ES-I3 (cell line): Measurements from ENCODE around the gene SERPINA4.
"Not testable (repeated sequence)": the region's sequence is repeated elsewhere in the genome, so short reads cannot be mapped to it uniquely, and the experiment has no call there.

Experiments
- H3K36me3 ChIP-seq: 2 replicates; pipeline ENCODE4 v1.6.1; 2013; ENCODE audit warnings: mild to moderate bottlenecking, low read length, control low read depth, moderate library complexity; ENCODE audit not compliant: insufficient read depth
- H3K4me1 ChIP-seq: 2 replicates; pipeline ENCODE4 v1.6.1; 2013; ENCODE audit warnings: mild to moderate bottlenecking, control low read depth, low read length; ENCODE audit not compliant: insufficient read depth
- H3K9ac ChIP-seq: 2 replicates; pipeline ENCODE4 v1.6.1; 2013; ENCODE audit warnings: low read depth, mild to moderate bottlenecking, low read length, moderate library complexity
- H3K9me3 ChIP-seq: 2 replicates; pipeline ENCODE4 v1.6.1; 2013; ENCODE audit warnings: mild to moderate bottlenecking, low read length, moderate library complexity; ENCODE audit not compliant: control insufficient read depth, insufficient read depth

SERPINA4 gene

DNA sequence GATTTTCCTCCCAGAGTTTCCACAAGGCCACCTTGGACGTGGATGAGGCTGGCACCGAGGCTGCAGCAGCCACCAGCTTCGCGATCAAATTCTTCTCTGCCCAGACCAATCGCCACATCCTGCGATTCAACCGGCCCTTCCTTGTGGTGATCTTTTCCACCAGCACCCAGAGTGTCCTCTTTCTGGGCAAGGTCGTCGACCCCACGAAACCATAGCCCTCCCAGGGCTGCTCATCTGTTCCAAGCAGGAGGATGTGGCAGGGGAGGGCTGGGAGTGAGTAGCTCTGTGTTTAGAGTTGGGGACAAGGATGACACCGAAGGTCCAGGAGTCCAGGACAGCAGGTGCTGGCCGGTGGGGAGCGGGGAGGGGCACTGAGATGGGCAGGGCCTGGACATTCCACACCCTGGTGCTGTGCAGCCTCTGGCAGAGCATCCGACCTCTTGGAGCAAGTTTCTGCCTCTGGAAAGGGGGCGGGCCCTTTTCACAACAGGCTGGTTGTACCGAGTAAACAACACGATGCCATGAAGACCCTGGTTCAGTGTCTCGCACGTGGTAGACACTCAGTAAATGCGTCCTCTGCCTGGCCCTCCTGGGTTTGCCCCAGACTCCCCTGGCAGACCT, 8.2 kb downstream of the SERPINA4 start:
- no peak overlapping the region for H3K9ac ChIP-seq
- no peaks in the 10 kb centered on the region for H3K4me1 ChIP-seq

DNA sequence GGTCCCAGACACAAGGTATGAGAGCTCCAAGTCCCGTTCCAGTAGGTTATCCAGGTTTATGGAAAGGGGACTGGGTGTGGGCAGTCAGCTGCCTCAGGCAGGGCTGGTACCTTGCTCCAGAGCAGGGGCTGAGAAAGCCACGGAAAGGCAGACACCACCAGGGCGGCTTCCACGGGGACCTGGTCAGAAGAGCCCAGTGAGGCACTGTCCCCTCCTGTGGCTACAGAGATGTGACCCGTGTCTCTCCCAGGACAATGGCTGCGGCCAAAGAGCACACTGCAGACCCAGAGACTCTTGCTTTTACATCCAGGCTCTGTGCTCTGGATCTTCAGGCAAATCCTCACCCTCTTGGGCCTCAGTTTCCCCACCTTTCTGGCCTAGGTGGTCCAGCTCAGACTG, 8.8 kb downstream of the SERPINA4 start:
- Histone ChIP-seq H3K9ac (no peak overlapping the region), H3K4me1 (no peaks in the 10 kb centered on the region), H3K9me3 (no peaks in the 10 kb centered on the region), H3K36me3 (no peaks in the 10 kb centered on the region)

More for the DNA sequence above, 8.2 kb downstream of the SERPINA4 start:
- Histone ChIP-seq H3K9me3 (no peaks in the 10 kb centered on the region), H3K36me3 (no peaks in the 10 kb centered on the region)

DNA sequence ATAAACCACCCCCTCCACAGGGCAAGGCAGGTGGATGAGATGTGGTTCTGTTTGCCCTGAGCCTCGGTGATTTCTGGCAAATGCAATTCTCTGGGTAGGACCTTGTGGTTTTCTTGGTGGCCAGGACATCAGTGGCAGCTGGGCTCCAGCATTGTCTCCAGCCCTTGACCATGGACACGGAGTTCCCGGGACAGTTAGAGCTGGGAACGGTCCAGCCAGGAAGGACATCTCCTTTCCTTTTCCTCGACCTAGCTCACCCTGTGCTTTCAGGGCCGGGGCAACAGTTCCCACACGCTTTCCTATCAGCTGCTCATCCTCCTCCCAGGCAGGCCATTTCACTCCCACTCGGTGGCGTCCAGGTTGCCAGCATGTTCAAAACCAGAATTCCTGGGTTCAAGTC, 9.2 kb downstream of the SERPINA4 start:
- no peak overlapping the region for H3K9ac ChIP-seq
- H3K4me1 ChIP-seq = no peaks in the 10 kb centered on the region
- H3K36me3 ChIP-seq = no peaks in the 10 kb centered on the region
- no peaks in the 10 kb centered on the region for H3K9me3 ChIP-seq

DNA sequence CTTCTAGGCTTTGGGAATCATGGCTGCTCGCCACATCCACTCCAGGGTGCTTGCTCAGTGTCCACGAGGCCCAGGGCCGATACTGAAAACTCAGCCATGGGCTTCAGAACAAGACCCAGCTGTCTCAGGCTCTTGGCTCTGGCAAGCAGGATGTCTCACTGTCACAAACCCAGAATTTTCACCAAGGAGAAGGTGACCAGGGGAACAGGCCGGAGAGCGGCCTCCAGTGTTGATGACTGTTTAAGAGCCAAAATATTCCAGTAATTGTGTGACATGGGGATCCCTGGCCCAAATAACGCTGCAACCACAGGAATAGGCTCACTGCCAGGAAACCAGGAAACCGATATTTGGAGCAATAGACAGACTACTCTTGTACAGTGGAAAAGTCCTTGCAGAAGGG, 10.2 kb downstream of the SERPINA4 start:
- H3K9ac ChIP-seq = no peak overlapping the region
- H3K4me1 ChIP-seq = no peaks in the 10 kb centered on the region
- H3K36me3 ChIP-seq = no peaks in the 10 kb centered on the region
- H3K9me3 ChIP-seq = no peaks in the 10 kb centered on the region

DNA sequence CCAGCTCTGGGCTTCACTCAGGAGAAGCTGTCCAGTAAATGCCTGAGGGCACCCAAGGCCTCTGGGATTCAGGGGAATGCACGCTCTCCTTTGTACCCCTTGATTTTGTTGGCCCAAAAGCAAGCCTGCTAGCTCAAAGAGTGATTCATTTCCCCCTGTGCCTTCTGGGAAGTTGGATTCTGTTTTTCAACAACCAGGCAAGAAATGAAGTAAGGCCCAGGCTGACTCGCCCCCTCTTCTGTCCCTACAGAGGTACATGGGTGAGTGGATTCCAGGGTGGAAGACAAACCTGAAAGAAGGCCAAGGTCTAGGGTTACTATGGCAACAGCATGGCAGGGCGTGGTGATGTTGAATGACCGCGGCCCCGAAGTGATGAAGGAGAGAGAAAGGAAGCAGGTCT, 10.7 kb downstream of the SERPINA4 start:
- H3K9me3 ChIP-seq = no peaks in the 10 kb centered on the region
- H3K36me3 ChIP-seq = no peaks in the 10 kb centered on the region
- H3K4me1 ChIP-seq = no peaks in the 10 kb centered on the region
- H3K9ac ChIP-seq = no peak overlapping the region

DNA sequence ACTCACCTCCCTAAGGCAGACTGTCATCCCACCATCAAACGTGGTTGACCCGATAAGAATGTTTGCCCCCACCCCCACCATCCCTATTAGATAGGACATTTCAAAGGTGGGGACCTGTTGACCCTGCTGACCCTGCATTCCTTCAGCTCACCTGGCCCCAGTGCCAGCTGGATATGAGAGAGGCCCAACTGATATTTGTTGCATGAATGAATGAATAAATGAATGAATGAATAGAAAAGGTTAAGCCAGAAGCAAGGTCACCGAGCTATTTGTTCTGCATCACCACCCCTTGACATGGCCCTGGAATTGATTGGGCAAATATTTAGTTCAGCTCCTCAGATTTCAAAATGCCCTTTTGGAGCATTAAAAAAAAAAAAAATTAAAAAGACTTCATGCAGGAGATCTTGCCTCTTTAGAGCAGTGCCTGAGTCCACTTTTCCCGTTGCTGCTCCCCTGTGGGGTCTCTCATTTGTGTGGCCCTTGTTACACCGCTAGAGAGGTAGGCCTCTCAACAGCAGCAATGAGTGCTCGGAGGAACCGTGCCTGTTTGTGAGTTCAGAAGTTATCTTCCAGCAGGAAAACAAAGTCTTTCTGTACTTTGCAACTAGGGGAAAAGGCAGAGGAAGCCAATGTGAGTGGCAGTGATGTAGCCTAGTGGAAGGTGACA, 11.5 kb downstream of the SERPINA4 start:
- Histone ChIP-seq H3K36me3 (no peaks in the 10 kb centered on the region), H3K4me1 (no peaks in the 10 kb centered on the region), H3K9me3 (no peaks in the 10 kb centered on the region)

DNA sequence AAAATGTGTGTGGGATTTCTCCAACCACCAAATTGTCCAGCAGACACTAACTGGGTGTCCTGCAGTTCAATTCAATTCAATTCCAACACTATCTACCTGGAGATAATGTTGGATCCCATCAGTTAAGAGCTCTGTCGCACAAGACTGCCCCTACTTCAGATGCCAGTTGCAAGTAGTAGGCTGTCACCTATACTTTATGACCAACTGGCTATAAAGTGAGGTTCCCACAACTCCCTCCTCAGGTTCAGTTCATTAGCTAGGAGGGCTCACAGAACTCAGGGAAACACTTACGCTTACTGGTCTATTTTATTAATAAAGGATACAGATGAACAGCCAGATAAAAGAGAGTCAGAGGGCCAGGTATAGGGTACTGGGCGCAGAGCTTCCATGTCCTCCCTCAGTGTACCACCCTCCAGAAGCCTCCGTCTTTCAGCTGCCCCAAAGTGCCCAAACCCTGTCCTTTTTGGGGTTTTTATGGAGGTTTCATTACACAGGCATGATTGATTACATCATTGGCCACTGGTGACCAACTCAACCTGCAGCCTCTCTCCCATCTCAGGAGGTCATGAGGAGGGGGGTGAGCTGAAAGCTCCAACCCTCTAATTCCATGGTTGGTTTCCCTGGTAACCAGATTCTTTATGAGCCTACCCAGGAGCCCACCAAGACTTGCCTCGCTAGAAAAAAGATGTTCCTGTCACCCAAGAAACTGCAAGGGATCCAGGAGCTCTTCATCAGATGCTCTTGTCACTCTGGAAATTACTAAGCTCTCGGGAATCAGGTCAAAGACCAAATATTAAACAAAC, 12.4 kb downstream of the SERPINA4 start:
- Histone ChIP-seq H3K9ac (no peak overlapping the region), H3K4me1 (no peaks in the 10 kb centered on the region), H3K36me3 (no peaks in the 10 kb centered on the region), H3K9me3 (no peaks in the 10 kb centered on the region)

More for the DNA sequence above, 11.5 kb downstream of the SERPINA4 start:
- H3K9ac ChIP-seq = no peak overlapping the region

DNA sequence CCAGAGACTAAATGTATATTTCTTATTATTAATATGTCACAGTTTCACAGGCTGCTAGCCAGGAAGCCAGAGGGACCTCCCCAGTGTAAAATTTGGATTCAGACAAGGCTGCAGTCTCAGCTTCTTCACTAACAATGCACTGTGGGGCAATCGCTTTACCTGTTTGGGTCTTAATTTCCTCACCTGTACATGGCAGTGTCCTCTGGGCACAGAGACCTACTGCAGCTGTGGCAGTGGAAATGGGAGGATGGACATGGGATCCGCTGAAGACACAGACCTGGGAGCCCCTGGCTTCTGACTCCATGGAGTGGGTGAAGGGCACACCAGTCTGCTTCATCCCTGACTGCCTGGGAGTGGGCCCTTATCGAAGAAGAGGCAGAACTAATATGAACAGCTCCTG, 13.1 kb downstream of the SERPINA4 start:
- Histone ChIP-seq H3K36me3 (no peaks in the 10 kb centered on the region; the same call in 1 of the 2 replicates), H3K9ac (no peak overlapping the region), H3K4me1 (no peaks in the 10 kb centered on the region), H3K9me3 (no peaks in the 10 kb centered on the region)

DNA sequence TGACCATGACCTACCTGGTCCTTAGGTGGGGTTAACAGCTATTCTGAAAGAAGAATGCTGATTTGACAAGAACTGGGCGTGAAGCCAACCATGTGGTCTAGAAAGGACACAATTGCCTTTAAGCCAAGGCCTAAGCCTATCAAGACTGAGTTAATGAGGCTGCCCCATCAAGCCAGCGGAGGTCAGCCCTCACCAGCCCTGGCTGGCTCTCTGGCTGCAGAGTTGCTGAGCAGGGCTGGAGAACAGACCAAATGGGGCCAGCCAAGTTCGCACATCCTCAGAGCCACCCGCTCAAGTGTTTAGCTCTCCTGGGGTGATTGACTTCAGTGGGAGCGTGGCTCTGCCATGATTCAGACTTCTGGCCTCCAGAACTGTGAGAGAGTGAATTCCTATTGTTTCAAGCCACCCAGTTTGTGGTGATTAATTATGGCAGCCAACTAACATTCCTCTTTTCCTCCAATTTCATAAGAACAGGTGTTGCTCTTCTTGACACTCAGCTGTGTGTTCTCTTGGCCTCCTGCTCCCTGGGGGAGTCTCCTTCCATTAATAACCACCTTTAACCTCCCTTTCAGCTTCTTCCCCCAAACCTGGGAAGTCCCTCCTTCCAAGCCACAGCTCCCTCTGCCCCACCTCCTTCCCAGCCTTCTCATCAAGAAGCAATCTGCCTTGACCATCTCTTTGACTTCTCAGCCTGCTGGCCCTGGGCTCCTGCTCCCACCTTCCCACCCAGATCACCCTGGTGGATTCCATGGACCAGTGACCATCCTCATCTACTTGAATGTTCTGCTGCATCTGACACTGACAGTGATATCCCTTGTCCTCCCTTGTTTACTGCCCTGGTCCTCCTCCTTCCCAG, 14.7 kb downstream of the SERPINA4 start:
- no peaks in the 10 kb centered on the region for H3K4me1 ChIP-seq
- no peaks in the 10 kb centered on the region; the same call in 1 of the 2 replicates for H3K36me3 ChIP-seq
- H3K9ac ChIP-seq = no peak overlapping the region

DNA sequence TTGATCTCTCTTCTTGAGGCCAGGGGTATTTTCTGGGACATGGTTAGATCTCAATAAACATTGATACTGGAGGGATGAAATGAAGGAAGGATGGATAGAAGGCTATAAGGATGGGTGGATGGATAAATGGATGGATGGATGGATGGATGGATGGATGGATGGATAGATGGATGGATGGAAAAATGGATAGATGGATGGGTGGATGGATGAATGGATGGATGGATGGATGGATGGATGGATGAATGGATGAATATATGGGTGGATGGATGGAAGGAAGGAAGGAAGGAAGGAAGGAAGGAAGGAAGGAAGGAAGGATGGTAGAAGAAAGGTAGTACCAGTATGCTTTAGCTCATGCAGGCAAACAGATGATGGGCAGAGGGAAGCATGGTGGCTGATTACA, 16.2 kb downstream of the SERPINA4 start:
- H3K9ac ChIP-seq, H3K4me1 ChIP-seq, H3K9me3 ChIP-seq, H3K36me3 ChIP-seq: not testable (repeated sequence)

More for the DNA sequence above, 14.7 kb downstream of the SERPINA4 start:
- H3K9me3 ChIP-seq = no peaks in the 10 kb centered on the region

DNA sequence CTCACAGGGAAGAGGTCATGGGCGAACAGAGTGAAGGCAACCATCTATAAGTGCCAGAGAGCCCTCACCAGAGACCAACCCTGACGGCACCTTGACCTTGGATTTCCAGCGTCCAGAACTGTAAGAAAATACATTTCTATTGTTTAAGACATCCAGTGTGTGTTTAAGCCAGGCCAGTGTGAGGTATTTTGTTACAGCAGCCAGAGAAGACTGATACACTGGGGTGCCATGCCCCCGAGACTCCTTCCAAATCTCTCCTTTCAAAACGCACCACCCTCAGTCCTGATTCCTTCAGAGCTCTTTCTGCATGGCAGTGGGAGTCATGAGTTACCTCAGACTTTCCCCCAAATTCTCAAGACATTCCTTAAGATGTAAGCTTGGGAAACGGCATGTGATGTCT, 17.5 kb downstream of the SERPINA4 start:
- Histone ChIP-seq H3K9me3 (no peaks in the 10 kb centered on the region), H3K9ac (no peak overlapping the region), H3K4me1 (no peaks in the 10 kb centered on the region; the same call in 1 of the 2 replicates), H3K36me3 (no peaks in the 10 kb centered on the region; the same call in 1 of the 2 replicates)

DNA sequence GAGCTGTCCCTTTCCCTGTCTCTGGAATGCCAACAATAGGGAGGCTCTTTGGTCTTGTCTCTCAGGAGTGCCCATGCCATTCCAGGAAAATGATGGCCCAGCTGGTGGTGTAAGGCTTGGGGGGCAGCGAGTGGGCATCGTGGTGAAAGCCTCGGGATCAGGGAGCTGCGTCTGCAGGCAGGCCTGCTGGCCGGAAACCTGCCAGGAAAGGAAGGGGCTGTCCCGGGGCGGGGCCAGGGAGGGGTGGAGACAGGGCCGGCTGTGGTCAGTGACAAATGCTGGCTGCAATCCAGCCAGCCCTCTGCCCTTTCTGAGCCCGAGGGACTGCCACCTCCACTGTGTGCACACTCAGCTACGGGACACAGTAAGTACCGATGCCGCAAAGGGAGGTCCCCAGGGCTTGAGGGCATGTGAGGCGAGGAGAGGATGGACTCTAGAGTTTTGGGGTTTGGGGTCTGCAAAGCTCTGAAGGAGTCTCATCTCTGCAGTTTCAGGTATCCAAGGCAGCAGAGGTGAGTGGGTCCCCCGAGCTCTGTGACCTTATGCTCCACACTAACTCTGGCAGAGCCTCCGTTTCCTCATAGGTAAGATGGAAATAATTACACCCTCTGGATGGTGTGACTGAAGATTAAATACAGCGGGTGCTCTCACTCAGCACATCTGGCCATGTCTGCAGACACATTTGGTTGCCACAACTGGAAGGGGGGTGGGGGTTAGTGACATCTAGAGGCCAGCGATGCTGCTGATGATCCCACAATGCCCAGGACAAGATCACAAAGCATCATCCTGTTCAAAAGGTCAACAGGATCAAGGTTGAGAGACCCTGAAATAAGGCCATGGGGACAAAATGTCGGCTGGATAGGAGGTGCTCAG, 20.1 kb downstream of the SERPINA4 start, which contains the start of gene SERPINA5:
Gene SERPINA5 (plus strand): TSS at position 300 of the 873 bp plus-strand sequence. CDS start 5,937 bp downstream, outside the sequence.
- H3K9ac ChIP-seq = no peak within 1 kb of the TSS
- no peaks in the 10 kb centered on the region for H3K9me3 ChIP-seq

DNA sequence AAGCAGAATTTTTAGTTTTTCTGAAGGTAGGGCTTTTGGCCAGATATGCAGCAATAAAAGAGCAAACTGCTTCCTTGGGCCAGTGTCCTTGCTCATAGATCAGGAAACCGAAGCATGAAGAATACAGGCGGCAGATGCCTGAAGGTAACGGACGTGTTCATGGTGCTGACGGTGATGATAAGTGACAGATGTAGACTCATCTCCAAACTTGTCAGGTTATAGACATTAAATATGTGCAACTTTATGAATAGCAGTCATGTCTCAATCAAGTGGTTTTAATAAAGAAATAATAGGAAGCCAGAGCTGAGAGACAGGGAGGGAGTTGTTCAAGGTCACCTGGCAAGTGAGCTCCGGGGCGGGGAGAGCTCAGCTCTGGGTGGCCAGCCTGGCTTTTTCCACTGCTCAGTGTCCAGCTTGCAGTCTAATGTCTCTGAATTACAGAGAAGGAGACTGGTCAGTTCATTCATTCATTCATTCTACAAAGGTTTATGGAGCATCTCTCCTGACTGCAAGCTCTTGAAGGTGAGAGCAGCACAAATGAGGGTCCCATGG, 21.0 kb downstream of the SERPINA4 start:
- Histone ChIP-seq H3K9ac (no peak overlapping the region), H3K36me3 (no peaks in the 10 kb centered on the region; the same call in 1 of the 2 replicates), H3K9me3 (no peaks in the 10 kb centered on the region), H3K4me1 (no peaks in the 10 kb centered on the region; the same call in 1 of the 2 replicates)

More for the DNA sequence above, 20.1 kb downstream of the SERPINA4 start, which contains the start of gene SERPINA5:
- no peaks in the 10 kb centered on the region; the same call in 1 of the 2 replicates for H3K4me1 ChIP-seq
- no peaks in the 10 kb centered on the region; the same call in 1 of the 2 replicates for H3K36me3 ChIP-seq
